Neural crest cell (in vitro differentiated cells): ENCODE results near the gene PLEKHA4. TPM values are rescaled to one million over a fixed set of nuclear protein-coding genes. Genes with fewer than 3 reads are reported as not detected.
"Not testable (repeated sequence)": the region's sequence is repeated elsewhere in the genome, so short reads cannot be mapped to it uniquely, and the experiment has no call there.

ENCODE experiments used
- DNase-seq: peaks from one replicate; pipeline ENCODE4 v3.0.0; 2021; ENCODE audit warnings: low read depth, mixed read lengths, low spot score
- H3K27ac Mint-ChIP-seq: one replicate; pipeline ENCODE4 v1.8.0; 2021; ENCODE audit warnings: mild to moderate bottlenecking, mixed read lengths; ENCODE audit not compliant: unreplicated experiment
- H3K27me3 Mint-ChIP-seq: 2 replicates; pipeline ENCODE4 v1.8.0; 2021; ENCODE audit warnings: low read depth, mild to moderate bottlenecking, mixed read lengths
- H3K36me3 Mint-ChIP-seq: 2 replicates; pipeline ENCODE4 v1.8.0; 2021; ENCODE audit warnings: low read depth, mild to moderate bottlenecking, mixed read lengths
- H3K4me1 Mint-ChIP-seq: 2 replicates; pipeline ENCODE4 v1.8.0; 2021; ENCODE audit warnings: mixed read lengths
- H3K4me3 Mint-ChIP-seq: one replicate; pipeline ENCODE4 v1.8.0; 2021; ENCODE audit warnings: mild to moderate bottlenecking, mixed read lengths
- H3K9me3 Mint-ChIP-seq: 2 replicates; pipeline ENCODE4 v1.8.0; 2021; ENCODE audit warnings: mixed read lengths
- total RNA-seq: library from RNA; stranded (reverse); gene quantifications from 2 replicates; pipeline ENCODE4 v1.2.1, GENCODE V29; 2021
- TF ChIP-seq, protein P1 (sequence below): fragments of 200-600 bp; sonication (generic); conservative IDR thresholded peaks from 2 replicates; pipeline ENCODE4 v1.5.0; 2021; ENCODE audit warnings: antibody characterized with exemption, mild to moderate bottlenecking

Gene PLEKHA4
- total RNA-seq, 1 donor from 2014 or later, result 41.8 TPM

DNA sequence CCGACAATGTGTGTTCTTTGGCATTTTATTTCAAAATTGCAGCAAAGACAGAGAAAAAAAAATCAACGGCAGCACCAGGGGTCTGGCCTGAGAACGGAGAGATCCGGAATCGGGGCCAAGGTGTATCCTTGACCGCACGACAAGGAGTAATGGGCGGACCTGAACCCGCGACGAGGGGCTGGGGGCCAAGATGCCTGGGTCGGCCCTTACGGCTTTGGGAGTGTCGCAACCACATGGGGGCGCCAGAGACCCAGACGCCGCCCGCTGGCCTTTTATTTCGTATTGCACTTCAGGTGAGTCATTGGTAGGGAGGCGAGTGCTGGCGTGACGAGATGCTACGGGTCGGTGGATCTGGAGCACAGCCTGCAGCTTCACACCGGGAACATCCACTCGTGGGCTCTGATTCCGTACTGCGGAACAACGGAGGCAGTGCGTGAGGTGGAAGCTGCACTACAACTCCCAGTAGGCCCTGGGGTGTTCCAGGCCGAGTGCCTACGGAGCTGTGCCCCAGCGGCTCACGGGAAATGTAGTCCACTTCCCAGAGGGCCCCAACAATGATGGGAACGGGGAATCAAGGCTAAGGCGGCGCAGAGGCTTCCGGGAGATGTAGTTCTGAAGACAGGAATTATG lies 73.2 kb downstream of the PLEKHA4 start:
- peak; percentile 84 for DNase-seq
- TF ChIP-seq, protein P1, sequence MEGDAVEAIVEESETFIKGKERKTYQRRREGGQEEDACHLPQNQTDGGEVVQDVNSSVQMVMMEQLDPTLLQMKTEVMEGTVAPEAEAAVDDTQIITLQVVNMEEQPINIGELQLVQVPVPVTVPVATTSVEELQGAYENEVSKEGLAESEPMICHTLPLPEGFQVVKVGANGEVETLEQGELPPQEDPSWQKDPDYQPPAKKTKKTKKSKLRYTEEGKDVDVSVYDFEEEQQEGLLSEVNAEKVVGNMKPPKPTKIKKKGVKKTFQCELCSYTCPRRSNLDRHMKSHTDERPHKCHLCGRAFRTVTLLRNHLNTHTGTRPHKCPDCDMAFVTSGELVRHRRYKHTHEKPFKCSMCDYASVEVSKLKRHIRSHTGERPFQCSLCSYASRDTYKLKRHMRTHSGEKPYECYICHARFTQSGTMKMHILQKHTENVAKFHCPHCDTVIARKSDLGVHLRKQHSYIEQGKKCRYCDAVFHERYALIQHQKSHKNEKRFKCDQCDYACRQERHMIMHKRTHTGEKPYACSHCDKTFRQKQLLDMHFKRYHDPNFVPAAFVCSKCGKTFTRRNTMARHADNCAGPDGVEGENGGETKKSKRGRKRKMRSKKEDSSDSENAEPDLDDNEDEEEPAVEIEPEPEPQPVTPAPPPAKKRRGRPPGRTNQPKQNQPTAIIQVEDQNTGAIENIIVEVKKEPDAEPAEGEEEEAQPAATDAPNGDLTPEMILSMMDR, result peak; percentile 100
- Mint-ChIP-seq H3K9me3 (no peaks in the 10 kb centered on the region), H3K4me1 (peaks cover 24% of the 10 kb centered on the region), H3K27ac (peak overlapping the region; percentile 99), H3K4me3 (peak overlapping the region; percentile 95), H3K36me3 (no peaks in the 10 kb centered on the region), H3K27me3 (no peaks in the 10 kb centered on the region)

DNA sequence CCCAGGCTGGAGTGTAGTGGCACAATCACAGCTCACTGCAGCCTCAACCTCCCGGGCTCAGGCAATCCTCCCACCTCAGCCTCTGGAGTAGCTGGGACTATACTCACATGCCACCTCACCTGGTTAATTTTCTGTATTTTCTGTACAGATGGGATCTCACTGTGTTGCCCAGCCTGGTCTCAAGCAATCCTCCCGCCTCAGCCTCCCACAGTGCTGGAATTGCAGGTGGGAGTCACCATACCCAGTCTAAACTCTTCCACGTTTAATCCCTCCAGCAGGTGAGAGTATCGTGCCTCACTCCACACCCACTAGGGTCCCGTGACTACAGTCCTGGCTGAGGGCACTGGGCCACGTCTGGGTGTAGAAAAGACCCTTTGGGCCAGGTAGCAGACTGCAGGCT lies 74.1 kb downstream of the PLEKHA4 start:
- no peak for DNase-seq
- H3K9me3 Mint-ChIP-seq, result no peaks in the 10 kb centered on the region
- H3K27ac Mint-ChIP-seq, result no peak overlapping the region
- H3K4me1 Mint-ChIP-seq, result peaks cover 22% of the 10 kb centered on the region
- H3K27me3 Mint-ChIP-seq, result no peaks in the 10 kb centered on the region
- H3K4me3 Mint-ChIP-seq, result peak overlapping the region; percentile 95
- H3K36me3 Mint-ChIP-seq, result no peaks in the 10 kb centered on the region
- TF ChIP-seq, protein P1, result no peak

DNA sequence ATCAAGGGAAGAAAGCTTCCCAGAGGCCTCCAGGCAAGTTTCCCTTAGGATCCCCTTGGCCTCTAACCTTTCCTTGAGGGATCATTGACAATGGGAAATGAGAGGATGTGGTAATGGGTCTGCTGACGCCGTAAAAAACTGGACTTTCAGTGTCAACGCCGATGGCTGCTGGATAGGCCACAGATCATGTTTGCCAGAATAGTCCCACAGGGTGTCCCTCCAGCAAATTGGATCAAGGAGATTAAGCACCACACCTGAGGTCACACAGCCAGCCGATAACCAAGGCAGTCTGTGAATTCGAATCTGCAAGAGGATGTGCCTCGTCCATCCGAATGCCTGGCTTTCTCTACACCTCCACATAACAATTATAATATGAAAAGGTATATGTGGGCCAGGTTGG lies 75.1 kb downstream of the PLEKHA4 start:
- no peak for DNase-seq
- TF ChIP-seq, protein P1, result no peak
- Mint-ChIP-seq H3K4me1 (peaks cover 16% of the 10 kb centered on the region), H3K4me3 (no peak overlapping the region), H3K36me3 (no peaks in the 10 kb centered on the region), H3K27me3 (no peaks in the 10 kb centered on the region), H3K27ac (no peak overlapping the region), H3K9me3 (no peaks in the 10 kb centered on the region)

DNA sequence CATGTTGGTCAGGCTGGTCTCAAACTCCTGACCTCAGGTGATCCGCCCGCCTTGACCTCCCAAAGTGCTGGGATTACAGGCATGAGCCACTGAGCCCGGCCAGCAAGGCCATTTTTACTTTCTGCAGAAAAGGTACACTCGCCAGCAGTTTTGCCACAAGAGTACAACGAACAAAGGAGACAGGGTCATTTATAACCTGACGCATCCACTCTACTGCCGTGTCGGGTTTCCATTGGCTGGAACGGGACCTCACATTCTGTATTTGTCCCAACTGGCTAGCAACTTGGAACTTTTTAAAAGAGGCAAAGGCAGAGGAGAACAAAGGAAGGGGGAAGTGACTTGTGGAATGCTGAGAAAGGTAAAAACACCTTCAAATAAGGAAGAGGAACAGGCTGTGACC lies 81.1 kb downstream of the PLEKHA4 start:
- not testable (repeated sequence) for H3K9me3 Mint-ChIP-seq, H3K27ac Mint-ChIP-seq, H3K4me1 Mint-ChIP-seq, H3K36me3 Mint-ChIP-seq, H3K27me3 Mint-ChIP-seq, H3K4me3 Mint-ChIP-seq, DNase-seq

Other genes with a start within 250 kb of the PLEKHA4 start
- gene RPL18, start 249.4 kb downstream of the PLEKHA4 start, total RNA-seq, result 1,772 and 1,774 TPM in 2 replicates
- gene SPHK2, start 249.1 kb downstream of the PLEKHA4 start, total RNA-seq, result 48.5 and 50.3 TPM in 2 replicates
- 4.9 and 5.2 TPM in 2 replicates for gene DBP, start 231.2 kb downstream of the PLEKHA4 start, total RNA-seq
- gene CA11, start 222.4 kb downstream of the PLEKHA4 start, total RNA-seq, result 11.4 and 13.0 TPM in 2 replicates
- gene NTN5, start 195.6 kb downstream of the PLEKHA4 start, total RNA-seq, result 0.50 and 0.75 TPM in 2 replicates
- gene FUT2, start 172.6 kb downstream of the PLEKHA4 start, total RNA-seq, result not detected in 2 replicates
- 2.4 and 2.6 TPM in 2 replicates for gene MAMSTR, start 148.9 kb downstream of the PLEKHA4 start, total RNA-seq
- 0.59 and 1.0 TPM in 2 replicates for gene RASIP1, start 128.0 kb downstream of the PLEKHA4 start, total RNA-seq
- 0.23 TPM in 1 of 2 replicates, not detected in the other for gene IZUMO1, start 121.7 kb downstream of the PLEKHA4 start, total RNA-seq
- gene FUT1, start 116.0 kb downstream of the PLEKHA4 start, total RNA-seq, result 0.51 and 0.59 TPM in 2 replicates
- not detected in 2 replicates for gene FGF21, start 113.1 kb downstream of the PLEKHA4 start, total RNA-seq
- 40.3 and 40.4 TPM in 2 replicates for gene BCAT2, start 57.6 kb downstream of the PLEKHA4 start, total RNA-seq
- gene HSD17B14, start 32.1 kb downstream of the PLEKHA4 start, total RNA-seq, result 4.2 and 6.6 TPM in 2 replicates
- 27.5 and 27.8 TPM in 2 replicates for gene PPP1R15A, start 3.8 kb upstream of the PLEKHA4 start, total RNA-seq
- gene TULP2, start 30.1 kb upstream of the PLEKHA4 start, total RNA-seq, result not detected in 2 replicates
- gene NUCB1, start 31.7 kb upstream of the PLEKHA4 start, total RNA-seq, result 102 and 108 TPM in 2 replicates
- 0.47 and 0.82 TPM in 2 replicates for gene DHDH, start 65.1 kb upstream of the PLEKHA4 start, total RNA-seq
- gene BAX, start 86.3 kb upstream of the PLEKHA4 start, total RNA-seq, result 150 and 171 TPM in 2 replicates
- 908 and 1,003 TPM in 2 replicates for gene FTL, start 96.7 kb upstream of the PLEKHA4 start, total RNA-seq
- gene GYS1, start 124.7 kb upstream of the PLEKHA4 start, total RNA-seq, result 53.2 and 56.2 TPM in 2 replicates
- gene RUVBL2, start 125.3 kb upstream of the PLEKHA4 start, total RNA-seq, result 118 and 125 TPM in 2 replicates
- gene LHB, start 148.5 kb upstream of the PLEKHA4 start, total RNA-seq, result not detected in 2 replicates
- gene CGB3, start 155.7 kb upstream of the PLEKHA4 start, total RNA-seq, result not detected in 2 replicates
- not detected in 2 replicates for gene CGB2, start 163.3 kb upstream of the PLEKHA4 start, total RNA-seq
- not detected in 2 replicates for gene CGB1, start 168.3 kb upstream of the PLEKHA4 start, total RNA-seq
- gene CGB5, start 175.2 kb upstream of the PLEKHA4 start, total RNA-seq, result not detected in 2 replicates
- gene CGB8, start 180.5 kb upstream of the PLEKHA4 start, total RNA-seq, result not detected in 2 replicates
- gene CGB7, start 189.1 kb upstream of the PLEKHA4 start, total RNA-seq, result not detected in 2 replicates
- not detected in 2 replicates for gene NTF4, start 196.2 kb upstream of the PLEKHA4 start, total RNA-seq
- gene KCNA7, start 204.1 kb upstream of the PLEKHA4 start, total RNA-seq, result not detected in 2 replicates
- 291 and 303 TPM in 2 replicates for gene SNRNP70, start 216.8 kb upstream of the PLEKHA4 start, total RNA-seq
- gene LIN7B, start 245.8 kb upstream of the PLEKHA4 start, total RNA-seq, result 5.4 and 7.5 TPM in 2 replicates